ENCODE measurements around the gene ATRNL1. TPM values are rescaled to one million over a fixed set of nuclear protein-coding genes. Genes with fewer than 3 reads are reported as not detected.

ATRNL1 gene
- total and polyA plus RNA-seq, 2 experiments from 2014 or later: not detected

DNA sequence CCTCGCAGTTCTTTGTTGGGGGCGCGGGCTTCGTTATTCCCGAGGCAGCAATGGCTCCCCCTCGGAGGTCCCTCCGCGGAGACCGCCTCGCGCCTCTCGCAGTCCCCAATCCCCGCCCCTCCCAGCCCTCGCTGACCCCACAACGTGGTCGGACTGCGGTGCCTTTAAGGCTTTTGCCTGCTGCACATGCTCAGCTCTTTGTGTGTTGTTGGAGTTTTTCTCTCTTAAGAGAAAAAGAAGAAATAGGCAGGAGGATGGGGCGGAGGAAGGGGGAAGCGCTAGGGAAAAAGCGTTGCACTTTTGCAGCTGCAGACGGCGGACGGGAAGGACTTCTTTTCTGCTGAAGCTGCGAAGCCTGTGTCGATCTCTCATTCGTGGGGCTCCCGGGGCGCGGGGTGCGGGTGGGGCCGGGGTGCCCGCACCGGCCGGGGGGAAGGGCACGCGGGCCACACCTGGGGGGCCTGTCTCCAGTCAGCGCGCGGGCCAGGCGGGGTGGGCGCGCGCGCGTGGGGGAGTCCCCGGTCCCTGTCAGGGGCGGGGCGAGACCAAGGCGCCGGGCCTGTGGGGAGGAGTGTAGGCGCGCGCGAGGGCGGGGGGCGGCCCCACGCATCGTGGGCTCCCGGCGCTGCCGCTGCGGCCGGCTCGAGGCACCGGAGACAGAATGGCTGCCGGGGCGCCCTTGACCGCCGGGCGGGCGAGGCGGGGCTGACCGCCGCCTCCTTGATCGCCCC lies 445 bp upstream of the ATRNL1 start:
- Histone ChIP-seq H4K20me1 (ENCODE audit: insufficient read depth) (no peaks in the 10 kb centered on the region), H3F3A (ENCODE audit: insufficient read depth) (no peaks in the 10 kb centered on the region), H3K27me3 (replicated peaks; ENCODE audit: insufficient read depth) (peaks cover 64% of the 10 kb centered on the region), H3K27ac (no peak overlapping the region), H3K9ac (no peak overlapping the region), H3K36me3 (ENCODE audit: low read depth) (no peaks in the 10 kb centered on the region), H3K9me3 (ENCODE audit: low read depth) (no peaks in the 10 kb centered on the region), H3K79me2 (ENCODE audit: insufficient read depth) (no peaks in the 10 kb centered on the region), H3K4me3 (peak overlapping the region; percentile 66), H3K9me2 (ENCODE audit: insufficient read depth) (no peaks in the 10 kb centered on the region), H3K4me1 (ENCODE audit: insufficient read depth) (no peaks in the 10 kb centered on the region), H2AFZ (peak overlapping the region; percentile 71), H3K4me2 (ENCODE audit: unreplicated experiment) (peak overlapping the region; percentile 67)
- WGBS, 2 experiments (ENCODE audit: low coverage in 1 of 2, low lambda C conversion rate in 2 of 2, missing lambda C conversion rate in 2 of 2): 2 to 6% methylated on average over 18 to 43 of the region's 75 CpGs
- DNase-seq: peak; percentile 44
- in situ Hi-C loops (cut with MboI): no loop called here
- TF ChIP-seq EZH2phosphoT487 (IDR thresholded peaks at IDR 0.05; ENCODE audit: insufficient read depth, low read depth): no peak
- TF ChIP-seq EZH2 (IDR thresholded peaks at IDR 0.05; ENCODE audit: insufficient read depth, poor library complexity, severe bottlenecking): no peak

DNA sequence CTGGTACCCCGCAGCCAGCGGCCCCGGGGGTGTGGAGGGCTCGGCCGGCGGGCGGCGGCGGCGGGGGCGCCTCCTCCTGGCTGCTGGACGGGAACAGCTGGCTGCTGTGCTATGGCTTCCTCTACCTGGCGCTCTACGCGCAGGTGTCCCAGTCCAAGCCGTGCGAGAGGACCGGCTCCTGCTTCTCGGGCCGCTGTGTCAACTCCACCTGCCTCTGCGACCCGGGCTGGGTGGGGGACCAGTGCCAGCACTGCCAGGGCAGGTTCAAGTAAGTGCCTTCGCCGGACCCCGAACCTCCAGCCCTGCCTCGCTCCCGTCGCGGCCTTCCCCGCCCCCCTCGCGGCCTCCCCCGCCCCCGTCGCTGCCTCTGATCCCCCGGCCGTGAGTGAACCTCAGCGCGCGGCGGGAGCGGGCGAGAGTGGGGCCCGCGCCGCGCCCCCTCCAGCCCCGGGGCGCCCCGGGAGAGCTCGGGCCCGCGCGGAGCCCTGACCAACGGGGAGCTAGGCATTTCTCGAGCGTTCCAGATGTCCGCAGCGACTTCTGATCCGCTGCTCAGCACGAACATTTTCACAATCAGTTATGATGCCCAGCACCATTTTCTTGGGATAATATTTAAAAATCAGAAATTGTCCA lies 727 bp downstream of the ATRNL1 start:
- 0 out of 2 replicates have a peak, but pooled peaks have one; percentile 5 for TF ChIP-seq EZH2phosphoT487 (IDR thresholded peaks at IDR 0.05; ENCODE audit: insufficient read depth, low read depth)
- peak; percentile 49 for TF ChIP-seq EZH2 (IDR thresholded peaks at IDR 0.05; ENCODE audit: insufficient read depth, poor library complexity, severe bottlenecking)
- WGBS, 2 experiments (ENCODE audit: low coverage in 1 of 2, low lambda C conversion rate in 2 of 2, missing lambda C conversion rate in 2 of 2): 4 to 5% methylated on average over 16 to 34 of the region's 61 CpGs
- peak; percentile 2 for DNase-seq
- Histone ChIP-seq H3K9me3 (ENCODE audit: low read depth) (no peaks in the 10 kb centered on the region), H3F3A (ENCODE audit: insufficient read depth) (no peaks in the 10 kb centered on the region), H3K4me2 (ENCODE audit: unreplicated experiment) (peak overlapping the region; percentile 67), H3K9ac (no peak overlapping the region), H3K9me2 (ENCODE audit: insufficient read depth) (no peaks in the 10 kb centered on the region), H2AFZ (peak overlapping the region; percentile 71), H3K36me3 (ENCODE audit: low read depth) (no peaks in the 10 kb centered on the region), H3K4me1 (ENCODE audit: insufficient read depth) (no peaks in the 10 kb centered on the region), H3K27me3 (replicated peaks; ENCODE audit: insufficient read depth) (peaks cover 64% of the 10 kb centered on the region), H3K79me2 (ENCODE audit: insufficient read depth) (no peaks in the 10 kb centered on the region), H3K4me3 (peak overlapping the region; percentile 66), H3K27ac (no peak overlapping the region), H4K20me1 (ENCODE audit: insufficient read depth) (no peaks in the 10 kb centered on the region)
- in situ Hi-C loops (cut with MboI): no loop called here

DNA sequence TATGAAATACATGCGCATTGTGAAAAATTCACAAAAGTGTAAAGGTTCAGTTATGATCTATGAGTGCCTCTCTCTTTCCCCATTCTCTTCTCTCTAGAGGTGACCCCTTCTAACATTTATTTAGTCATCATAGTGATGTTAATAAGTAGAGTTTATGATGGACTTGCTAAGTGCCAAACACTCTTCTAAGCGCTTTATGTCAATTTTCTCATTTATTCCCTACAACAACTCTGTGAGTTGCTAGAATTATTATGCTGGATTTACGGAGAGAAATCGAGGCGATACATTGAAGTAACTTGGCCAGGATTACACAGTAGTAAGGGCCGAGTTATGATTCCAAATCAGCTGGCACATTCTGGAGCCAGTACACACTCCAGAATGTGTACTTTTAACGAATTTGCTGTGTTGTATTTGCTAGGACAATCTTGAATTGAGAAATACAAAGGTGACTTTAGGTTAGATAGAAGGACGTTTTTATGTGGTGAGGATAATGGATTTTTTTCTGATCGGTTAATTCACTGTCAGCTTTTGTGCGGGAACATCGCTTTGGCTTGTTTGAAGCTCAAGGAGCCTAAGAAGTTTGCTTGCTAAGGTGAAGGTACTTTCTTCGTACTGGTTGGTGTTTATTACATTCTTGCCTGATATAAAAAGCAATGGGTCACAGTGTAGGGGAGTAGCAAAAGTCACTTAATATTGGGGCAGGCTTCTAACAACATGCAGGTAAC lies 1.4 kb downstream of the ATRNL1 start:
- H2AFZ ChIP-seq: no peak overlapping the region

GRCh38 chr10:115095758-115096157 lies 2.6 kb downstream of the ATRNL1 start:
- TF ChIP-seq EZH2phosphoT487 (IDR thresholded peaks at IDR 0.05; ENCODE audit: insufficient read depth, low read depth) (no peak), EZH2 (IDR thresholded peaks at IDR 0.05; ENCODE audit: insufficient read depth, poor library complexity, severe bottlenecking) (no peak)
- Histone ChIP-seq H3K36me3 (ENCODE audit: low read depth) (no peaks in the 10 kb centered on the region), H3K27me3 (replicated peaks; ENCODE audit: insufficient read depth) (peaks cover 56% of the 10 kb centered on the region), H3F3A (ENCODE audit: insufficient read depth) (no peaks in the 10 kb centered on the region), H3K27ac (no peak overlapping the region), H3K4me2 (ENCODE audit: unreplicated experiment) (no peak overlapping the region), H3K9me2 (ENCODE audit: insufficient read depth) (no peaks in the 10 kb centered on the region), H3K4me3 (no peak overlapping the region), H3K4me1 (ENCODE audit: insufficient read depth) (no peaks in the 10 kb centered on the region), H3K9me3 (ENCODE audit: low read depth) (no peaks in the 10 kb centered on the region), H3K9ac (no peak overlapping the region), H3K79me2 (ENCODE audit: insufficient read depth) (no peaks in the 10 kb centered on the region), H2AFZ (no peak overlapping the region), H4K20me1 (ENCODE audit: insufficient read depth) (no peaks in the 10 kb centered on the region)
- 46 to 51% methylated on average over 2 of the region's 2 CpGs for WGBS, 2 experiments (ENCODE audit: low coverage in 1 of 2, low lambda C conversion rate in 2 of 2, missing lambda C conversion rate in 2 of 2)
- in situ Hi-C loops (cut with MboI): no loop called here
- no peak for DNase-seq

More for the DNA sequence above, 1.4 kb downstream of the ATRNL1 start:
- no peak overlapping the region for H3K9ac ChIP-seq
- H3K79me2 ChIP-seq (ENCODE audit: insufficient read depth): no peaks in the 10 kb centered on the region
- 51 to 52% methylated on average over 12 of the region's 12 CpGs for WGBS, 2 experiments (ENCODE audit: low coverage in 1 of 2, low lambda C conversion rate in 2 of 2, missing lambda C conversion rate in 2 of 2)
- H3K9me2 ChIP-seq (ENCODE audit: insufficient read depth): no peaks in the 10 kb centered on the region
- TF ChIP-seq EZH2phosphoT487 (IDR thresholded peaks at IDR 0.05; ENCODE audit: insufficient read depth, low read depth) (0 out of 2 replicates have a peak, but pooled peaks have one; percentile 9), EZH2 (IDR thresholded peaks at IDR 0.05; ENCODE audit: insufficient read depth, poor library complexity, severe bottlenecking) (no peak)
- no peaks in the 10 kb centered on the region for H3F3A ChIP-seq (ENCODE audit: insufficient read depth)
- H3K36me3 ChIP-seq (ENCODE audit: low read depth): no peaks in the 10 kb centered on the region
- H3K9me3 ChIP-seq (ENCODE audit: low read depth): no peaks in the 10 kb centered on the region
- H4K20me1 ChIP-seq (ENCODE audit: insufficient read depth): no peaks in the 10 kb centered on the region
- no peak overlapping the region for H3K4me2 ChIP-seq (ENCODE audit: unreplicated experiment)
- in situ Hi-C loops (cut with MboI): no loop called here
- peaks cover 64% of the 10 kb centered on the region for H3K27me3 ChIP-seq (replicated peaks; ENCODE audit: insufficient read depth)
- no peak overlapping the region for H3K4me3 ChIP-seq
- H3K4me1 ChIP-seq (ENCODE audit: insufficient read depth): no peaks in the 10 kb centered on the region
- no peak overlapping the region for H3K27ac ChIP-seq
- DNase-seq: no peak
